Prostate gland (tissue), 2 donors: ENCODE results near the gene RS1.

Experiments
- CTCF ChIP-seq, 4 experiments: fragments of 200-600 bp in 2 of 4; fragments of 450-650 bp in 2 of 4; sonication (generic) in 2 of 4; IDR thresholded peaks; 1 replicate in 3 of 4; 2 replicates in 1 of 4; pipeline ENCODE4 v1.5.1; 2016 to 2019; ENCODE audit warnings: antibody characterized with exemption in 4 of 4, mild to moderate bottlenecking in 2 of 4, moderate library complexity in 2 of 4
- POLR2AphosphoS5 ChIP-seq: sonication (generic); formaldehyde crosslinking; IDR thresholded peaks from one replicate; pipeline ENCODE4 v1.6.1; 2017; ENCODE audit warnings: antibody characterized with exemption

- TF ChIP-seq CTCF (IDR thresholded peaks at IDR 0.05), result no peak
- no peak for TF ChIP-seq POLR2AphosphoS5
Observed at GRCh38 chrX:18613930-18614639, 57.8 kb downstream of the RS1 start.
